Stimulated activated naive CD8-positive, alpha-beta T cell treated with anti-CD3 and anti-CD28 coated beads, Interleukin-15, amount 100 ng/mL, for 72 hours (primary cell): ENCODE data around the gene TNFRSF25.

ENCODE experiments used
- ATAC-seq: fragments of 150-1000 bp; cut with Tn5 transposase; 2 replicates; pipeline ENCODE4 v1.10.0; 2021; ENCODE audit warnings: mild to moderate bottlenecking, moderate library complexity
- DNase-seq, 2 donors: peaks; one replicate each; pipeline ENCODE4 v3.0.0; 2021 to 2022
- H3K27ac Mint-ChIP-seq, 2 donors: one replicate each; pipeline ENCODE4 v1.8.0; 2022; ENCODE audit warnings: mild to moderate bottlenecking in 2 of 2, mixed read lengths in 2 of 2, moderate library complexity in 2 of 2
- H3K27me3 Mint-ChIP-seq: one replicate; pipeline ENCODE4 v1.8.0; 2022; ENCODE audit warnings: mixed read lengths
- H3K4me1 Mint-ChIP-seq: one replicate; pipeline ENCODE4 v1.8.0; 2022; ENCODE audit warnings: mild to moderate bottlenecking, mixed read lengths
- H3K4me3 Mint-ChIP-seq, 2 donors: one replicate each; pipeline ENCODE4 v1.8.0; 2022; ENCODE audit warnings: mild to moderate bottlenecking in 2 of 2, mixed read lengths in 2 of 2, moderate library complexity in 1 of 2
- H3K9me3 Mint-ChIP-seq, 2 donors: one replicate each; pipeline ENCODE4 v1.8.0; 2022; ENCODE audit warnings: mixed read lengths in 2 of 2

Gene TNFRSF25, protein sequence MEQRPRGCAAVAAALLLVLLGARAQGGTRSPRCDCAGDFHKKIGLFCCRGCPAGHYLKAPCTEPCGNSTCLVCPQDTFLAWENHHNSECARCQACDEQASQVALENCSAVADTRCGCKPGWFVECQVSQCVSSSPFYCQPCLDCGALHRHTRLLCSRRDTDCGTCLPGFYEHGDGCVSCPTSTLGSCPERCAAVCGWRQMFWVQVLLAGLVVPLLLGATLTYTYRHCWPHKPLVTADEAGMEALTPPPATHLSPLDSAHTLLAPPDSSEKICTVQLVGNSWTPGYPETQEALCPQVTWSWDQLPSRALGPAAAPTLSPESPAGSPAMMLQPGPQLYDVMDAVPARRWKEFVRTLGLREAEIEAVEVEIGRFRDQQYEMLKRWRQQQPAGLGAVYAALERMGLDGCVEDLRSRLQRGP

DNA sequence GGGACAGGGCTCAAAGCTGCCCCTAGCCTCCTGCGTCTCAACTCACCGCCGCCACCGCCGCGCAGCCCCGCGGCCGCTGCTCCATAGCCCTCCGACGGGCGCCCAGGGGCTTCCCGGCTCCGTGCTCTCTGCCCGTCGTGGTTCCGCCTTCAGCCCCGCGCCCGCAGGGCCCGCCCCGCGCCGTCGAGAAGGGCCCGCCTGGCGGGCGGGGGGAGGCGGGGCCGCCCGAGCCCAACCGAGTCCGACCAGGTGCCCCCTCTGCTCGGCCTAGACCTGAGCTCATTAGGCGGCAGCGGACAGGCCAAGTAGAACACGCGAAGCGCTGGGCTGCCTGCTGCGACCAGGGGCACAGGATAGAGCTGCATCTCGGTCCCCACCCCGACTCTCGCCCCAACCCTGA, at the start of gene TNFRSF25:
Gene TNFRSF25, minus strand, starts transcription at position 151 of the 400 bp plus-strand sequence. Its CDS starts 66 bp downstream, at position 85.
- Mint-ChIP-seq H3K4me1 (peaks cover 58% of the 10 kb centered on the region), H3K9me3 (no peaks in the 10 kb centered on the region), H3K27me3 (no peaks in the 10 kb centered on the region), H3K4me3 (peak within 1 kb of the TSS; percentile 88), H3K27ac (peak within 1 kb of the TSS; percentile 85 to 97)
- DNase-seq (peak; percentile 64 to 65), ATAC-seq (peak; percentile 76)

DNA sequence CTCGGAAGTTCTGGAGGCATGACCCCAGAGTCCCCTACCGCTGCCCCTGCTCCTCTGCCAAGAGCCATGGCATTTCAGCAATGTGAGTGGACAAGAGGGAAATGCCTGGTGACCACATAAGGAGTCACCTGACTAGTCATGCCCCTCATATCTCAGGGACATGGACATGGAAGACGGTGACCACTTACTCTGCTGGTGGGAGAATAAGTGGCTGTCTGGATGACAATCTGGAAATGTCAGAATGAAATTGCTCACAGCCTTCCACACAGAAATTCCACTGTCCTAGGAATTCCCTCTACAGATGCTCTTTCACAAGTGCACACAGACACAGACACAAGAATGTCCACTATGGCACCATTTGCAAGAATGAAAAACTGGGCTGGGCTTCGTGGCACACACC, 49.8 kb upstream of the TNFRSF25 start:
- H3K4me1 Mint-ChIP-seq: no peaks in the 10 kb centered on the region
- H3K27ac Mint-ChIP-seq: no peak overlapping the region
- H3K27me3 Mint-ChIP-seq: no peaks in the 10 kb centered on the region
- DNase-seq (no peak), ATAC-seq (no peak)
- no peak overlapping the region for H3K4me3 Mint-ChIP-seq
- H3K9me3 Mint-ChIP-seq: no peaks in the 10 kb centered on the region

DNA sequence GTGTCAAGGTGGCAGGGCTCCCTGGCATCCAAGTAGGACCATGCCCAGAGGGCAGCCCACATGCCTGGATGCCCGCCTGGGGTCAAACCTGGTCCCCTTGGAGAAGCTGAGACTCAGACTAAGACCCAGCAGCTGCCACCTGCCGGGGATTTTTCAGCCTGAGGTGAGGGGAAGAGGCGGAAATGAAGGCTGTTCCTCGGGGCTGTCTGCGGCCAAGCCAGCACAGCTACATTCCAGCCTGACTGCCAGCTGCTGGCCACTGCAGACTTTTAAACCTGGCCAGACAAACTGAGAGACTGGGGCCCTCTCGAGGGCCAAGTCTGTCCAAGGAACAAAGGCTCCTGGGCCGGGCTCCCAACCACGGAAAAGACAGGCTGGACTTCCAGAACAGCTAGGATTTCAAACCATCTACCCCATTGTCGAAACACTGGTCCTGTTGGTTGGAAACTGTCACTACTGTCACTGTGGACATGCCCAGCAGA, 47.4 kb upstream of the TNFRSF25 start:
- no peak for DNase-seq
- no peaks in the 10 kb centered on the region for H3K4me1 Mint-ChIP-seq
- H3K9me3 Mint-ChIP-seq: no peaks in the 10 kb centered on the region
- H3K4me3 Mint-ChIP-seq: no peak overlapping the region
- no peak for ATAC-seq
- peak overlapping the region in 1 of 2 donors; percentile 63 for H3K27ac Mint-ChIP-seq
- no peaks in the 10 kb centered on the region for H3K27me3 Mint-ChIP-seq

DNA sequence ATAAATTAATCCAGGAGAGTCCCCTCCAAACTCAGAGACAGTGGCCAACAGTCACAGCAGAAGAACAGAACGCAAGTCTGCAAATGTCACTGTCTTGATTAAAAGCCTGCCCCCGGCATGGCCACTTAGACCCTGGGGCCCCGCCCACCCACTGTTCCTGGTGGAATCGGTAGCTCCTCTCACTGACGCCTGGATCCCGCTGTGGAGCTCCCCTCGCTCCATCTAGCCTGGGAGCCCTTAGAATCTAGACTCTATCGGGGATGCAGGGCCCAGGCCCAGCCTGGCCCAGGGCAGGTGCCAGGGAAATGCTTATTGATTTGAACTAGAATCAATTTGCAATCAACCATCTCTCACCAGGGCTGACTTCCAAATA, 46.9 kb upstream of the TNFRSF25 start:
- H3K27ac Mint-ChIP-seq: peak overlapping the region in 1 of 2 donors; percentile 83
- DNase-seq (no peak), ATAC-seq (no peak)
- no peaks in the 10 kb centered on the region for H3K4me1 Mint-ChIP-seq
- H3K9me3 Mint-ChIP-seq: no peaks in the 10 kb centered on the region
- H3K27me3 Mint-ChIP-seq: no peaks in the 10 kb centered on the region
- H3K4me3 Mint-ChIP-seq: no peak overlapping the region

DNA sequence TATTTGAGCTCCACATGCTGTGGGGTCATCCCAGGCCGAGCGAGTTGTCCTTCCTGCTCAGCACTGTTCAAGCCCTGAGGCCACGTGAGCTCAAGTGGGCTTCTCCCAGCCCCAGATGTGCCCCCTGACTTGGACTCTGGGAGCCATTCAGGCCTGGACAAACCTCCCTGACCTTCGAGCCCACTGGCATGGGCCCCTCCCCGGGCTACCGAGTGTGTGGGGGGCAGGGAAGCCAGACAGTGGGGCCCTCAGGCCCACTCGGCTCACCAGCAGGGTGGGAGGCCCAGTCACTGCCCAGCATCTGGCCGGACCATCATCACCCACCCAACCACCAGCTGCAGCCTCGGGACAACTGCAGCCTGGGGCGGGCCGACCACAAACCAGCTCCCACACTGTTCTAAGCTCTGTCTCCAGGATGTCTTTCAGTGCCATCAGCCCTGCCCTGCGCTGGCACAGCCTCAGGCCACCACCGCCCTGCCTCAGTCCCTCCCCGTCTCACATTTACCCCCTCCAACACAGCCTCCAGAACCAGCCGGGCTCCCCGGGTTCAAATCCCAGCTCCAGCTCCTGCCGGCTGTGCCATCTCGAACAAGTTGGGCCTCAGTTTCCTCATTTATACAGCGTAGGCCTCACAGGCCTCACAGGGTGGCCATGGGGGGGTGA, 46.4 kb upstream of the TNFRSF25 start:
- DNase-seq (no peak), ATAC-seq (no peak)
- no peaks in the 10 kb centered on the region for H3K9me3 Mint-ChIP-seq
- no peaks in the 10 kb centered on the region for H3K4me1 Mint-ChIP-seq
- no peaks in the 10 kb centered on the region for H3K27me3 Mint-ChIP-seq
- no peak overlapping the region for H3K4me3 Mint-ChIP-seq
- peak overlapping the region in 1 of 2 donors; percentile 83 for H3K27ac Mint-ChIP-seq

DNA sequence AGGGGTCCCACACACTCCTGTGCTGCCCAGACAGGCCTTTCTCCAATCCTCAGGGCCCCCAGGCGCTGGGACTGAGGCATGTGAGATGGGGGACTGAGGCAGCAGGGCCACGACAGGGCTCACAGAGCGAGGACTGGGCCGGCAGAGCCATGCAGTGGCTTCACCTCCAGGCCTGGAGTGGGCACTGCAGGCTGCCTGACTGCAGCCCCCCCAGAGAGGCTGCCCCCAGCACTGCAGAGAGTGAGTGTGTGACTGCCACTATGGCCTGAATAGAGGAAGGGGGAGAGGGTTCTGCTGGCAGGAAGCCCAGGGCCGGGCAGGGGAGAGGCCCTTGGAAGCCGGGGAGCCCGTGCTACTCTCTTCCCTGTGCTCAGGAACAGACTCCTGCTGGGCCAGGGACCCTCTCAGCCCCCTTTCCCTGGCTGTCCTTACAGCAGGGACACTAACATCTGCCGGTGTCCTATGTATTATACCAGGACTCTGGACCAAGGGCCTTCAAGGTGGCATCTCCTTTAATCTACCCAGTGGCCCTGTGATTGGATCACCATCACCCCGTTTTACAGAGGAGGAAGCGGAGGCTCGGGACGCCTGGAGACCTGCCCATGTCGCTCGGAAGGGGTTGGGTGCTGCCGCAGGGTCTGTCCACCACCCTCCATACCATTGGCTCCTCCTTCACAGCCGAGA, 45.7 kb upstream of the TNFRSF25 start:
- no peaks in the 10 kb centered on the region for H3K9me3 Mint-ChIP-seq

DNA sequence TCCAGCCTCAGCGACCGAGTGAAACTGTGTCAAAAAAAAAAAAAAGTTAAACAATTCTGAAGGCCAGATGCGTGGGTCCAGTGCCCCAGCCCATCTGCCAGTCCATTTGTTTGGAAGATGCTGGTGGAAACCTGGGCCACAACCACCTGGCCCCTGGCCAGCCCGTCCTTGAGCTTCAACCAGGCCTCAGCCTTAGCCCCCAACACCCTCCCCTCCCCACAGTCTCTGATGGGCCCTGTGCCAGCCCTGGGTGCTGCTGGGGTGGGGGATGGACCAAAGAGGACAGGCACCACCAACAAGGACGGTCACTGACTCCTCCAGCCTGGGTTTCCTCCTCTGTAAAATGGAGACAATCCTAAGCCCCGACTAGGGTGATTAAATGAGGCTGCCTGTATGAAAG, 45.1 kb upstream of the TNFRSF25 start:
- H3K27ac Mint-ChIP-seq: no peak overlapping the region
- H3K9me3 Mint-ChIP-seq: no peaks in the 10 kb centered on the region
- H3K27me3 Mint-ChIP-seq: no peaks in the 10 kb centered on the region
- H3K4me1 Mint-ChIP-seq: no peaks in the 10 kb centered on the region
- DNase-seq: no peak
- ATAC-seq: no peak
- H3K4me3 Mint-ChIP-seq: no peak overlapping the region

More for the DNA sequence above, 45.7 kb upstream of the TNFRSF25 start:
- DNase-seq: no peak
- Mint-ChIP-seq H3K27ac (no peak overlapping the region), H3K27me3 (no peaks in the 10 kb centered on the region), H3K4me1 (no peaks in the 10 kb centered on the region), H3K4me3 (no peak overlapping the region)
- peak; percentile 24 for ATAC-seq

DNA sequence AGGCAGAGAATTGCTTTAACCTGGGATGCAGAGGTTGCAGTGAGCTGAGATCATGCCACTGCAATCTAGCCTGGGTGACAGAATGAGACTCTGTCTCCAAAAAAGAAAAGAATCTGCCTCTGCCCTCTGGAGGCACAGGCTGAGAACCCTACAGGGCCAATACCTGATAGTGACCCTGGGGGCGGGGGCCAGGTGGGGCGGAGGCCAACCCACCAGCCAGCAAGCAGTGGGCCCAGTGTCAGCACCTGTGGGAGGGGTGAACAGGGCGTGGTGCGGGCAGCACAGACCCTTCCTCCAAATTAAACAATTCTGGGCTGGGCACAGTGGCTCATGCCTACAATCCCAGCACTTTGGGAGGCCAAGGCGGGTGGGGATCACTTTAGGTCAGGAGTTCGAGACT, 44.5 kb upstream of the TNFRSF25 start:
- ATAC-seq (no peak), DNase-seq (no peak)
- H3K4me1 Mint-ChIP-seq: no peaks in the 10 kb centered on the region
- no peak overlapping the region for H3K4me3 Mint-ChIP-seq
- H3K27ac Mint-ChIP-seq: no peak overlapping the region
- peaks cover 2% of the 10 kb centered on the region for H3K27me3 Mint-ChIP-seq
- H3K9me3 Mint-ChIP-seq: no peaks in the 10 kb centered on the region

DNA sequence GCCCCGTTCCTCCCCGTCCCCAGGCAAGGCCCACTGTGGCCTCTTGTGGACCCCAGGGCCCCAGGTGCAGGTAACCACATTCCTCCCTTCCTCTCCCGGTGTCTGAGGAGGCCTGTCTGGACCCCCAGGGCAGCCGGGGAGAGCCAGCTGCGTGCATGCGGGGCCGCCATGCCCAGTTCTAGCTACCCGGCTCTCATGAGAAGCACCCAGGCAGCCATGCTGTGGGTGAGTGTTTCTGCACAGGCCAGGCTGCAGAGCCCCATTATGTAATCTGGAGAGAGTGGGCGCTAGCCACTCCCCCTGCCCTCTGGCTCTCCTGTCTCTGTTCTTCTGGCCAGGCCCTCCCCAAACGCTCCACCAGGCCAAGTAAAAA, 43.9 kb upstream of the TNFRSF25 start:
- Mint-ChIP-seq H3K27me3 (peaks cover 8% of the 10 kb centered on the region), H3K4me3 (no peak overlapping the region), H3K4me1 (no peaks in the 10 kb centered on the region), H3K27ac (no peak overlapping the region), H3K9me3 (no peaks in the 10 kb centered on the region)
- ATAC-seq (no peak), DNase-seq (no peak)

DNA sequence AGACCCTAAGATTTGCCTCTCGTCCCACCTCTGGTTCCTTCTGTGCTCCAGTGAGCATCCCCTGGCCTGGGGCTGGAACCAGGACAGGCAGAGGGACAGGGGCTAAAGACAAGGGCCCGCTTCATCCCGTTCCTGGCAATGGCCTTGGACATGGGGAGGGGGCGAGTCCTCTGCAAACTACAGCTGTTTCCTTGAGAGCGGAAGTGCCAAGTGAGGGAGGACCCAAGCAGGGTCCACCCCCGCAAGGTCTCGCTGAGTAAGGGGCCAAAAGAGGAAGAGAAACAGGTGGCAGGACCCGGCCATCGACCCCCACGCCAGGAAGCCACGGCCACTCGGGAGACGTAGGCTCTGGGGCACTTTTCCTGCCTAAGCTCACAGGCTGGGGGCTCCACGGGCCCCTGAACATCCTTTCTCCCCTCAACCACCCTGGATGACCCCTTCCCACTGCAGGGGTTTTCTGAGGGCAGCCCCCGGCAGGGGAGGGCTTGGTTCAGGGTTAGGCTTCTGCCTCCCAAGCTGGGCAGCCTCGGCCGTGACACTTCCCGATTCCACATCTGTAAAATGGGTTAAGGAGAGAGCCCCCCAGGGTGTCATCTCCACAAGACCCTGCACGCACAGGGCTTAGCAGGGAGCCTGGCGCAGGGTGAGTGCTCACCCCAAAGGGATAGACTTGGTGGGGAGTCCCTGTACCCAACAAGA, 43.4 kb upstream of the TNFRSF25 start:
- Mint-ChIP-seq H3K27me3 (peaks cover 14% of the 10 kb centered on the region), H3K4me1 (no peaks in the 10 kb centered on the region), H3K4me3 (no peak overlapping the region), H3K9me3 (no peaks in the 10 kb centered on the region), H3K27ac (no peak overlapping the region)
- DNase-seq (no peak), ATAC-seq (no peak)

DNA sequence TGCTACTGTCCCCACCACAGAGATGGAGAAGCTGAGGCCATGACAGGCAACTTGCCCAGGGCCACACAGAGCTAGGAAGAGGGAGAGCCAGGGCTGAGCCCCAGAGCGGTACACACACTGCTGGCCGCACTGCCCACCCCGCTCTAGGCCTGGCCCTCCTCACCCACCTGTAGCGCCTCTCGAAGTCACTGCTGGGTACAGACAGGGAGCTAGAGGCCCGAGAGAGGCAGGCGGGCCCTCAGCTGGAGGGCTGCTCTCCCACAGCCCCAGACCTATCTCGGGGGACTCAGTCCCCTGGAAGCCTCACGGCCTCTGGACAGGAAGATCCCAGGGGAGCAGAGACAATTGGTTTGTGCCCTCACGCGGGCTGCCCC, 42.8 kb upstream of the TNFRSF25 start:
- Mint-ChIP-seq H3K27me3 (peaks cover 18% of the 10 kb centered on the region), H3K4me1 (no peaks in the 10 kb centered on the region), H3K9me3 (no peaks in the 10 kb centered on the region), H3K27ac (no peak overlapping the region), H3K4me3 (no peak overlapping the region)
- no peak for DNase-seq
- ATAC-seq: no peak

DNA sequence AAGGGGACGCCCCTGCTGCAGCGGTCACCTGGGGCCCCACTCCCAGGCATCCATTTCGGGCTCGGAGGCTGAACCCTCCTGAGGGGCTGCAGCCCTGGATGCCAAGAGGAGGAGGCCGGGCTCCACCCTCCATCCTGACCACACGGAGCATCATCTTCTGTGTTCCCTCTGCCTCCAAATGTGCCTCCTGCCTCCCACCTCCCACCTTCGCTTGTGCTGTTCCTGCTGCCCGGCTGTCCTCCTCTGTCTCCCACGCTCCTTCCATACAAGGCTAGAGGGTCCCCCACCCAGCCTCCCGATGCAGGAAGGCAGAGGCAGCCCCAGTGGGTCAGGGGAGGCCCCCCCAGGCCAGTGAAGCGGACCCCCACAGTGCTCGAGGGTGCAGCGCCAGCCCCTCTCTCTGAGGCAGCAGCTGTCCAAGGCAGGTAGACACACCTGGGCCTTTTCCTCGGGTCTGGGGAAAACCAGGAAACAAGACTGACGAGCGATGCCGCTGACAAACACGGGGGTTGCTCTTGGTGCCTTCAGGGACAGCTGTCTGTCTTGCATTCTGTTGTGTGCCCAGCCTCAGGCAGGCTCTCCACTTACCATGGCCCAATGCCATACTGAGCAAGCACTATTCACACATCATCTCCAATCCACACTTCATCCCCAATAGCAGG, 42.3 kb upstream of the TNFRSF25 start:
- ATAC-seq (no peak), DNase-seq (no peak)
- Mint-ChIP-seq H3K4me3 (no peak overlapping the region), H3K27me3 (peaks cover 18% of the 10 kb centered on the region), H3K9me3 (no peaks in the 10 kb centered on the region), H3K4me1 (no peaks in the 10 kb centered on the region), H3K27ac (no peak overlapping the region)

DNA sequence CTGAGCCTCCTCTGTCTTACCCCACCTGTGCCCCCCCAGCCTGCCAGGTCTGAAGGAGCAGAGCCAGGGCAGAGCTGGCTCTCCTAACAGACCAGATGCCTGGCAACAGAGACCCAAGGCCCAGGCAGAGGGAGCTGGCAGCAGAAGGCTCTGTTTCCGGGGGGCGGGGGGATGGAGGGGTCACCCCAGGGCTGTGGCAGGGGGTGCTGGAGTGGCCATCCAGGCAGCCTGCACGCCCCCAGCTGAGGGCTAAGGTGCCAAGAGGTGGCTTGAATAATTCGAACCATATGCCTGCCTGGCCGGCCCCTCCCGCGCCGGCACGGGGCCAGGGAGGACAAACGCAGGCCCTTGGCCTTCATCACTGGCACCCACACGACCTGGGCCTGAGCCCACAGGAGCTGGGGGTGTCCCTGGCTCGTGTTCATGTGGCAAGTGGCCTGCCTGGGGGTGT, 41.5 kb upstream of the TNFRSF25 start:
- no peak for ATAC-seq
- Mint-ChIP-seq H3K27ac (no peak overlapping the region), H3K9me3 (no peaks in the 10 kb centered on the region), H3K4me3 (no peak overlapping the region), H3K27me3 (peaks cover 18% of the 10 kb centered on the region), H3K4me1 (no peaks in the 10 kb centered on the region)
- no peak for DNase-seq

DNA sequence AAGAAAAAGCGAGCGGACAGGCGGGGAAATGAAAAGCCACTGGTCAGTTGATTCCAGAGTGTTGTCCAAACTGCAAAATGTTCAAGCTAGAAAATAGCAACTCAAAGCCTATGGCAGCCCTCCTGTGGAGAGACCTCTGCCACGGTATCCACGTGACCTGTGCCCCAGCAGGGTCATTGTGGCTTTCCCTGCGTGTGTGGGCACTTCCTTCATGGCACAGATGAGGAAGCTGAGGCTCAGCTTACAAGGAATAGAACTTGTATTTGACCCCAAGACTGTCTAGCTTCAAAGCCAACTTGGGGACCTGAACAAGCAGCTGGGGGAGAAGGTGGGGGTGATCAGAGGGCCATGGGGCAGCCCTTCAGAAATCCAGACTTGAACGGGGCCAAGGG, 41.1 kb upstream of the TNFRSF25 start:
- H3K27me3 Mint-ChIP-seq: peaks cover 19% of the 10 kb centered on the region
- ATAC-seq: no peak

More for the DNA sequence above, 41.1 kb upstream of the TNFRSF25 start:
- Mint-ChIP-seq H3K4me3 (no peak overlapping the region), H3K4me1 (no peaks in the 10 kb centered on the region), H3K9me3 (no peaks in the 10 kb centered on the region), H3K27ac (no peak overlapping the region)
- no peak for DNase-seq
